Skeletal muscle satellite cell (primary cell): ENCODE data around the gene CBLN3.

Experiments used
- H3K27me3 ChIP-seq: 2 replicates; pipeline ENCODE4 v1.7.0; 2013; ENCODE audit warnings: low read length; ENCODE audit not compliant: control insufficient read depth, insufficient read depth
- H3K36me3 ChIP-seq: 2 replicates; pipeline ENCODE4 v1.7.0; 2013; ENCODE audit warnings: mild to moderate bottlenecking, control low read depth, low read length; ENCODE audit not compliant: insufficient read depth
- H3K4me1 ChIP-seq: 2 replicates; pipeline ENCODE4 v1.7.0; 2013; ENCODE audit warnings: low read length; ENCODE audit not compliant: control insufficient read depth, insufficient read depth
- H3K4me2 ChIP-seq: 2 replicates; pipeline ENCODE4 v1.7.0; 2013; ENCODE audit warnings: mild to moderate bottlenecking, low read length
- H3K4me3 ChIP-seq: 2 replicates; pipeline ENCODE4 v1.7.0; 2013; ENCODE audit warnings: low read length
- H3K9ac ChIP-seq: 2 replicates; pipeline ENCODE4 v1.7.0; 2013; ENCODE audit warnings: mild to moderate bottlenecking, low read depth, low read length, moderate library complexity
- H3K9me3 ChIP-seq: replicated peaks from 2 replicates; pipeline ENCODE4 v1.7.0; 2013; ENCODE audit warnings: mild to moderate bottlenecking, control low read depth, low read length

Gene CBLN3

GRCh38 chr14:24382064-24382371 is 47.5 kb downstream of the CBLN3 start:
- peaks cover 18% of the 10 kb centered on the region for H3K27me3 ChIP-seq

GRCh38 chr14:24381363-24382063 is 48.0 kb downstream of the CBLN3 start:
- Histone ChIP-seq H3K4me2 (no peak overlapping the region), H3K4me1 (no peaks in the 10 kb centered on the region), H3K9ac (no peak overlapping the region), H3K4me3 (no peak overlapping the region), H3K36me3 (peaks cover 16% of the 10 kb centered on the region), H3K9me3 (no peaks in the 10 kb centered on the region), H3K27me3 (peaks cover 13% of the 10 kb centered on the region)

More at GRCh38 chr14:24382064-24382371, 47.5 kb downstream of the CBLN3 start:
- Histone ChIP-seq H3K4me1 (no peaks in the 10 kb centered on the region), H3K4me2 (no peak overlapping the region), H3K4me3 (no peak overlapping the region), H3K36me3 (peaks cover 10% of the 10 kb centered on the region), H3K9me3 (no peaks in the 10 kb centered on the region), H3K9ac (no peak overlapping the region)

DNA sequence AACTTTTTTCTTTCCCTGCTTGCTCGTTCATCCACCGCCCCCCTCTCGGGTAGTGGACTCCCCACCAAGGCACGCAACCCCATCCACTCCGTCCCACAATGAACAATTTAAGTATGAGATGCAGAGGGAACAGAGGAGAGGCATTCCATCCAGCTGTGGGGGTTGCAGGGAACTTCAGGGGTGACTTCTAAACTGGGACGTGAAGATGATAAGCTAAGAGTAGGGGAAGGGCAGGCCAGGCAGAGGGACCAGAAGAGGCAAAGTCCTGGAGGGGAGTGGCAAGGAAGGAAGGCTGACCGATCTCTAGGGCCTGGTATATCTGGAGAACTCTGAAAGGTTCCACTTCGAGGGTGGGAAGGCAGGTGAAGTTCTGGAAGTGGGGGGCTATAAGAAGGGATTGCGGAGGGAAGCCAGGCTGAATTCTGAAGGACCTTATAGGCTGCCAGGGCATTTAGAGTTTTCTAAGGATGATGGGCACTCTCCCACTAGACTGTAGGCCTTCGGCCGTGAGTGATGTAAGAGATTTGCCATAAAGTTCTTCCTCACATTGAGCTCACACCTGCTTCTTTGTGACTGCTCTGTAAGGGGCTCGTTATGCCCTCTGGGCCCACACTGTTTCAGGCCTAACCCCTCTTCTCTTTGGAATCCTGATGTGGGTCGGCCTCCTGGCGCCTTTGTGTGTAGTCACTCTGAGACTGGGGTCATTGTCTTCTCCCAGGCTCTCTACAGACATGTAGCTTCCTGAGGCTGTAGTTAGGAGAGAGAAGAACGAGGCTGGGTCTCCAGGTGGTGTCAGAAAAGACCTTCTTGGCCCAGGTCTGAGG is 49.3 kb downstream of the CBLN3 start:
- no peak overlapping the region for H3K4me3 ChIP-seq
- H3K9me3 ChIP-seq: no peaks in the 10 kb centered on the region
- no peak overlapping the region for H3K9ac ChIP-seq
- peaks cover 25% of the 10 kb centered on the region for H3K36me3 ChIP-seq
- H3K4me1 ChIP-seq: no peaks in the 10 kb centered on the region
- H3K4me2 ChIP-seq: no peak overlapping the region
- peaks cover 7% of the 10 kb centered on the region for H3K27me3 ChIP-seq

DNA sequence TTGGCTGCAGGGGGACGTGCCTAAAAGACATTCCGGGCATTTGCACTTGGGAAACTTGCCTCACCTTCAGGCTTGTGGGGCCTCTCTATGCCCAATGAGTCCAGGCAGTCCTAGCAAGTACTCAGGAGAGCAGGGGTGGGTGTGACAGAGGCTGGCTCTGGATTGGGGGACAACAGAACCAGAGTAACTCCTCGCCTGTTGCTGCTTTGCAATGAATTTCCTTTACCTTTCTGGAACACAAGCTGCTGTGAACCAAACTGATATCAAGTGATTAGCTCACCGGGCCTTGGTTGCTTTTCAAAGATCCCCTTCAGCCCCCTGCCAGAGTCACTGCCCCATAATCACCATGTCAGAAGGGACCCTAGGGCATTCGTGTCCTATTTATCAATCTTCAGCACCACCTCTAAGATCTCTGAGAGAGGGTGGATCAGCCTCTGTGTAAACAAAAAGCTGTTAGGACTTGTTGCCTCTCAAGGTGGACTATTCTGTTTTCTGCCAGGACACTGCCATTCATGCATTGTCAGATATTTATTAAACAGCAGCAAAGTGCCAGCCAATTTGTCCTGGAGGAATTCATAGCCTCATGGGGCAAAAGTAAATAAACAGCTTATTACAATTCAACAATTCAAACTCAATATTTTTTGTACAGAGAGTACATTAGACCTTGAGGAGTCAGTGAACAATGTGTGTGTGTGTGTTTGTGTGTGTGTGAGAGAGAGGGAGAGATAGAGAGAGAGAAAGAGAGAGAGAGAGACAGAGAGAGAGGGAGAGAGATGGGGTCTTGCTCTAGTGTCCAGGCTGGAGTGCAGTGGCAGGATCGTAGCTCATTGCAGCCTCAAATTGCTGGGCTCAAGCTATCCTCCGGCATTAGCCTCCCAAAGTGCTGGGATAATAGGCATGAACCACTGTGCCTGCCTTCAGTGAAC is 50.2 kb downstream of the CBLN3 start:
- no peaks in the 10 kb centered on the region for H3K4me1 ChIP-seq
- peaks cover 4% of the 10 kb centered on the region for H3K27me3 ChIP-seq
- no peak overlapping the region for H3K9ac ChIP-seq
- H3K4me3 ChIP-seq: no peak overlapping the region
- peaks cover 28% of the 10 kb centered on the region for H3K36me3 ChIP-seq
- H3K9me3 ChIP-seq: no peaks in the 10 kb centered on the region
- H3K4me2 ChIP-seq: no peak overlapping the region

DNA sequence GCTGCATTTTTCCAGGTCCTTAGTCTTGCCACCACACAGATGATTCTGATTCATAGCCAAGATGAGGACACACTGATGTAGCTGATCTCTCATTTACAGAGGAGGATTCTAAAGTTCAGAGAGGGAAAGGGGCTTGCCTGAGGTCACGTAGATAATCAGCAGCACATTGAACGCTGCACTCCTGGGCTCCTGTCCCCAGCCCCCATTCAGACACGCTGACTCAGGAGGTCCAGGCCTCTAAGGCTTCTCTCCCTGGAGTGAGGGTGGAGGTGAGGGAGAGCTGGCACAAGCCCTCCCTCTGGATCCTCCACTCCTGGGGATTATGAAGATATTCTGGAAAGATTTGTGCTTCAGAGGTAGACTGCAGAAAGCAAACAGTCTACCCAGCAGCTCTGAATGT is 51.1 kb downstream of the CBLN3 start:
- Histone ChIP-seq H3K4me2 (no peak overlapping the region), H3K27me3 (no peaks in the 10 kb centered on the region), H3K9me3 (no peaks in the 10 kb centered on the region), H3K4me3 (no peak overlapping the region), H3K36me3 (peaks cover 35% of the 10 kb centered on the region), H3K4me1 (no peaks in the 10 kb centered on the region), H3K9ac (no peak overlapping the region)

DNA sequence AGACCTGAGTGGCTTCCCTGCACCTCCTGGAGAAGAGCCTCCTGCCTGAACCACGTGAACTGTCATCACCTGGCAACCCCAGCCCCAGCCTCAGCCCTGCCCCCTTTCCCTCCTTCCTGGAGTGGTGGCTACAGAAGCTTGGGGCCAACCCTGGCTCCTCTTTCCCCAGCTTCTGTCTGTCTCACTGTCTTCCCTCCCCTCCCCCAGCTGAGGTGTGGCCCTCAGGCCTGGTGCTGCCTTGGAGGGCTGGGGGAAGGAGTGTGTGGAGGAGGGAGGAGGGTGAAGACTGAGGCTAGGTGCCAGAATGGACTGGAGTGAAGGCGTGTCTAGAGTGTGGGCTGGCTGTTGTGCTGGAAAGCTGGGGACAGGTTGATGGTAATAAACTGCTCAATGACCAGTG is 51.8 kb downstream of the CBLN3 start:
- Histone ChIP-seq H3K9ac (no peak overlapping the region), H3K4me2 (no peak overlapping the region), H3K36me3 (peaks cover 36% of the 10 kb centered on the region), H3K9me3 (no peaks in the 10 kb centered on the region), H3K27me3 (no peaks in the 10 kb centered on the region), H3K4me1 (no peaks in the 10 kb centered on the region), H3K4me3 (no peak overlapping the region)

DNA sequence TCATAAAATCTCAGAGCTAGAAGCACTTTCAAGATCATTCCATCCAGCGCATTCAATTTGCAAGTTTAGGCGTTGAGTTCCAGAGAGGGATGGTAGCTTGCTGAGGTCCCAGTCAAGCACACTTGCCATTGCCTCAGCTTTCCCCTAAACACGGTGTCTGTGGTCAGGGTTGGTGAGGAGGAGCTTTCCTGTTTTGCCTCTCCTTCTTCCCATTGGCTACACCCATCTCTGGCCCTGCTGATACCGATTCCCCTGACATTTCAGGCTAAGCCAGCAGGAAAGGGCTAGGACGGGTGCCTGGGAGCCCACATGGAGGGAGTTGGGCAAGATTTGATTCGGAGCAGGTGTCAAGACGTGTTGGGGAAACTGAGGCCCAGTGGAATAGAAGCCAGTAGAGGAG is 52.3 kb downstream of the CBLN3 start:
- no peaks in the 10 kb centered on the region for H3K9me3 ChIP-seq
- no peak overlapping the region for H3K4me2 ChIP-seq
- no peaks in the 10 kb centered on the region for H3K27me3 ChIP-seq
- peaks cover 36% of the 10 kb centered on the region for H3K36me3 ChIP-seq
- H3K9ac ChIP-seq: no peak overlapping the region
- no peaks in the 10 kb centered on the region for H3K4me1 ChIP-seq
- H3K4me3 ChIP-seq: no peak overlapping the region
